Astrocyte (in vitro differentiated cells and primary cell): ENCODE measurements around the gene STX11.

ENCODE experiments used
- EZH2 ChIP-seq: IDR thresholded peaks from 2 replicates; pipeline ENCODE4 v1.6.1; 2012; ENCODE audit warnings: mild to moderate bottlenecking, low read length, inconsistent platforms; ENCODE audit not compliant: insufficient read depth
- TF ChIP-seq, protein P1 (sequence below): IDR thresholded peaks from 2 replicates; pipeline ENCODE4 v1.5.1; 2011; ENCODE audit warnings: low read depth, mild to moderate bottlenecking, inconsistent platforms, low read length, moderate library complexity; ENCODE audit not compliant: insufficient read depth

GRCh38 chr6:144194293-144194810 is 44.0 kb downstream of the STX11 start:
- TF ChIP-seq, protein P1, sequence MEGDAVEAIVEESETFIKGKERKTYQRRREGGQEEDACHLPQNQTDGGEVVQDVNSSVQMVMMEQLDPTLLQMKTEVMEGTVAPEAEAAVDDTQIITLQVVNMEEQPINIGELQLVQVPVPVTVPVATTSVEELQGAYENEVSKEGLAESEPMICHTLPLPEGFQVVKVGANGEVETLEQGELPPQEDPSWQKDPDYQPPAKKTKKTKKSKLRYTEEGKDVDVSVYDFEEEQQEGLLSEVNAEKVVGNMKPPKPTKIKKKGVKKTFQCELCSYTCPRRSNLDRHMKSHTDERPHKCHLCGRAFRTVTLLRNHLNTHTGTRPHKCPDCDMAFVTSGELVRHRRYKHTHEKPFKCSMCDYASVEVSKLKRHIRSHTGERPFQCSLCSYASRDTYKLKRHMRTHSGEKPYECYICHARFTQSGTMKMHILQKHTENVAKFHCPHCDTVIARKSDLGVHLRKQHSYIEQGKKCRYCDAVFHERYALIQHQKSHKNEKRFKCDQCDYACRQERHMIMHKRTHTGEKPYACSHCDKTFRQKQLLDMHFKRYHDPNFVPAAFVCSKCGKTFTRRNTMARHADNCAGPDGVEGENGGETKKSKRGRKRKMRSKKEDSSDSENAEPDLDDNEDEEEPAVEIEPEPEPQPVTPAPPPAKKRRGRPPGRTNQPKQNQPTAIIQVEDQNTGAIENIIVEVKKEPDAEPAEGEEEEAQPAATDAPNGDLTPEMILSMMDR = no peak
- TF ChIP-seq EZH2 = no peak
